Common myeloid progenitor, CD34-positive (primary cell): ENCODE data around the gene UGT3A1.
A peak's percentile ranks its signal among the peaks of the same experiment; 100 is the strongest.

Source experiments
- CTCF ChIA-PET: fragments of 350-600 bp; sonication (Branson Sonifier 250); formaldehyde crosslinking; loops from one replicate; lab custom pipeline; 2021; ENCODE audit warnings: antibody characterized with exemption; lab: Charles Lee
- POLR2A ChIA-PET: fragments of 350-600 bp; sonication (Branson Sonifier 250); formaldehyde crosslinking; loops from one replicate; lab custom pipeline; 2021; ENCODE audit warnings: antibody characterized with exemption; lab: Charles Lee
- DNase-seq, 3 donors: peaks; one replicate each; pipeline versions ENCODE4 v3.0.0 to v3.0.0-alpha.2; 2013
- H3K27ac ChIP-seq, 2 experiments: 1 replicate in 1 of 2; 2 replicates in 1 of 2; pipeline ENCODE4 v1.7.0; 2013; ENCODE audit warnings: inconsistent platforms in 2 of 2, low read length in 2 of 2, mild to moderate bottlenecking in 2 of 2, low read depth in 1 of 2, moderate library complexity in 1 of 2; ENCODE audit not compliant: severe bottlenecking in 2 of 2, insufficient read depth in 1 of 2, poor library complexity in 1 of 2
- H3K27me3 ChIP-seq, 5 experiments: replicated peaks in 2 of 5; 1 replicate in 3 of 5; 2 replicates in 2 of 5; pipeline versions ENCODE4 v1.6.1 to v1.7.0; 2013; ENCODE audit warnings: low read length in 4 of 5, mild to moderate bottlenecking in 2 of 5, moderate library complexity in 2 of 5, inconsistent platforms in 1 of 5; ENCODE audit not compliant: insufficient read depth in 5 of 5, control insufficient read depth in 4 of 5
- H3K36me3 ChIP-seq, 4 experiments: 1 replicate in 2 of 4; 2 replicates in 2 of 4; pipeline versions ENCODE4 v1.6.1 to v1.7.0; 2013; ENCODE audit warnings: low read length in 3 of 4, control low read depth in 1 of 4, mild to moderate bottlenecking in 1 of 4; ENCODE audit not compliant: control insufficient read depth in 4 of 4, insufficient read depth in 4 of 4
- H3K4me1 ChIP-seq, 4 experiments: 1 replicate in 3 of 4; 2 replicates in 1 of 4; pipeline versions ENCODE4 v1.6.1 to v1.7.1; 2013; ENCODE audit warnings: low read length in 3 of 4, mild to moderate bottlenecking in 3 of 4, control low read depth in 1 of 4, inconsistent platforms in 1 of 4, moderate library complexity in 1 of 4; ENCODE audit not compliant: control insufficient read depth in 4 of 4, insufficient read depth in 4 of 4; ENCODE audit errors: control extremely low read depth in 1 of 4
- H3K4me3 ChIP-seq, 7 experiments: 1 replicate in 4 of 7; 2 replicates in 3 of 7; pipeline versions ENCODE4 v1.5.1 to v1.7.0; 2013; ENCODE audit warnings: mild to moderate bottlenecking in 7 of 7, low read length in 6 of 7, moderate library complexity in 6 of 7, inconsistent platforms in 2 of 7, low read depth in 2 of 7, control low read depth in 1 of 7; ENCODE audit not compliant: insufficient read depth in 4 of 7, control insufficient read depth in 1 of 7; ENCODE audit errors: extremely low read depth in 1 of 7
- H3K9me3 ChIP-seq, 5 experiments: 1 replicate in 4 of 5; 2 replicates in 1 of 5; pipeline versions ENCODE4 v1.6.1 to v1.7.1; 2013; ENCODE audit warnings: low read length in 4 of 5, mild to moderate bottlenecking in 2 of 5, inconsistent platforms in 1 of 5, low read depth in 1 of 5, moderate library complexity in 1 of 5; ENCODE audit not compliant: control insufficient read depth in 4 of 5, insufficient read depth in 2 of 5; ENCODE audit errors: control extremely low read depth in 1 of 5
- WGBS: methylation state at CpG from one replicate; pipeline ENCODE4 v1.1.5; 2013; ENCODE audit not compliant: insufficient coverage; 5-methylcytosine and 5-hydroxymethylcytosine counted together

UGT3A1 gene

DNA sequence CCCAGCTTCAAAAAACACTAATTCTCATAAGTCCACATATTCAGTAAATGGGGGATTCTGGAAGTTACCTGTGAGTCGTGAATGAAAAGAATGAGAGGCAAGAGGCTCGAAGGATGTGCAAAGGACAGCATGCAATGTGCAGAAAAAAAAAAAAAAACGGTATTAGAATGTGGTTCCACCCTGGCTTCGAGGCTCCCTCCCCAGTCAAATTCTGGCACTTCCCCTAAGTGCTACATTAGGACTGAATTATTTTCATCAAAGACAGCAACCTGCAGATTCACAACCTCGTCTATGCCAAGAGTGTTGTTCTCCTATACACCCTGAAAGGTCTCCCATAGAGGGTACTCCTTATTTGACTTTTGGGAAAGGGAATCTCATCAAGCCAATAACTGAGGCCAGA lies 69.3 kb downstream of the UGT3A1 start:
- H3K4me3 ChIP-seq = no peak overlapping the region
- WGBS = 59% methylated on average over 2 of the region's 5 CpGs
- peaks cover 2 to 20% (median 18%) of the 10 kb centered on the region in 4 experiments for H3K4me1 ChIP-seq
- DNase-seq = peak in 1 of 3 donors; percentile 18
- POLR2A ChIA-PET = no interaction called here
- peaks cover 0 to 6% (median 0%) of the 10 kb centered on the region in 5 experiments for H3K27me3 ChIP-seq
- no peak overlapping the region for H3K27ac ChIP-seq
- H3K9me3 ChIP-seq = peaks cover 0 to 8% (median 2%) of the 10 kb centered on the region in 5 experiments
- no peaks in the 10 kb centered on the region for H3K36me3 ChIP-seq
- CTCF ChIA-PET = interaction anchor here (1.2 to 10.3 kb wide), 3 partner anchors 143 to 270 kb away, joined by 3 to 127 read pairs (median 4); no protein-coding TSS in a partner anchor

DNA sequence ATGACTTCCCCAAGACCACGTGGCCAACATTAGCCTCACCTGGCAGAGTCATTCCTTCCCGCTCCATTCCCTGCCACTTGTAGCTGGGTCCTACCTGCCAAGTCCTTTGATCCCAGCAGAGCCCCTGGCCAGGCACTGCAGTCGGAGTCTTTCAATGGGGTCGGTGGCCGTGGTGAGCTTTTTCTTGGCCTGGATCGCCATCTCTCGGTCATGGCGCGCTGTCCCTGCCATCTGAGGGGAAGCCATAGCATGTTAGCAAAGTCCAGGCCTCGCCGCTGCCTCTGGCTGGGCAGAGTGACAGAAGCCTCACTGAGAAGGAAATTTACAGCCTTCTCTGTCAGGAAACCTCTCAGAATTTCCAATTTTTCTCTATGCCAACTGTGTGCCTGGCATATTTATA lies 70.3 kb downstream of the UGT3A1 start:
- CTCF ChIA-PET = interaction anchor here (1.1 to 1.5 kb wide), 4 partner anchors 13 to 270 kb away, joined by 3 to 10 read pairs (median 4); no protein-coding TSS in a partner anchor
- 94% methylated on average over 9 of the region's 11 CpGs for whole genome bisulfite sequencing
- Histone ChIP-seq H3K36me3 (no peaks in the 10 kb centered on the region), H3K27me3 (peaks cover 0 to 4% (median 0%) of the 10 kb centered on the region in 5 experiments), H3K27ac (no peak overlapping the region), H3K9me3 (peaks cover 0 to 8% (median 2%) of the 10 kb centered on the region in 5 experiments), H3K4me3 (no peak overlapping the region), H3K4me1 (peaks cover 2 to 17% (median 15%) of the 10 kb centered on the region in 4 experiments)
- no peak for DNase-seq
- POLR2A ChIA-PET = no interaction called here

DNA sequence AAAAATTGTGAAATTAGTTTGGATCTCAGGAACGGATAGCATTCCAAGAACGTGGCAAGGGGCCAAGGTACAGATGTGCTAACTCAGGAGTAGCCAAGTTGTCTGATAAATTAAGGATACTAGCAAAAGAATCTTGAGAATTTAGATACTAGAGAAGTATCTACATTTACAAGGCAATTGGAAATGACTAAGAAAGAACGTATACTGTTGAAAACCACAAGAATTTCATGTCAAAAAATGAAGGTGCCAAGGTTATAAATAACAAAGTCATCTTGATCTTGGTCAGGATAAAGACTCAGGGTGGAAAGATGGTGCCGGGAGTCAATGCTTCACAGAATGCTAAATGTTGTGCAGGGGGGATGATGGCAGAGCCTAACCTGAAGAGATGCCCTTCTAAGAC lies 72.0 kb downstream of the UGT3A1 start:
- Histone ChIP-seq H3K4me1 (peaks cover 0 to 3% (median 2%) of the 10 kb centered on the region in 4 experiments), H3K4me3 (no peak overlapping the region), H3K36me3 (no peaks in the 10 kb centered on the region), H3K27me3 (no peaks in the 10 kb centered on the region), H3K27ac (no peak overlapping the region), H3K9me3 (peaks cover 0 to 8% (median 2%) of the 10 kb centered on the region in 5 experiments)
- POLR2A ChIA-PET = no interaction called here
- 49% methylated on average over 3 of the region's 4 CpGs for WGBS
- CTCF ChIA-PET = interaction anchor here (0.7 kb wide), 1 partner anchor 10 kb away, joined by 3 read pairs; no protein-coding TSS in a partner anchor
- DNase-seq = no peak

DNA sequence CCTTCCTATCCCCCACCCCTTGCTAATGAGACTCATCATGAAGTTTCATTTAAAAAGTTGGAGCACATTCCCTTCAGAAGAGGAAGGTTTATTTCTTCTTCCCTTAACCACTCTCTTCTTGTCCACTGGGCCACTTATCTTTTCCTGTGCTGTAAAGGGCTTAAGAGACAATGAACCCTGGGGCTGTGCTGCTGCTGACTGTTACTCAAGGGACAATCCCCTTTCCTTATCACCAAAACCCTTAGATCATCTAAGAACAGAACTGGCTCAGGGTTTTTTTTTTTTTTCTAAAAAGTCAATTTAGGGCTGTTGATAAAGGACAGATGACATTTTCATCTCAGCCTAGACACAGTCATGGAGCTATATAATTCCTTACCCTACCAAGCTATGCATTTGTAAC lies 82.4 kb downstream of the UGT3A1 start:
- ChIA-PET POLR2A (no interaction called here), CTCF (interaction anchor here (1.2 to 2.5 kb wide), 2 partner anchors 10 to 19 kb away, joined by 3 to 6 read pairs; no protein-coding TSS in a partner anchor)
- peak in 2 of 3 donors; percentile 36 to 57 for DNase-seq
- no peaks in the 10 kb centered on the region for H3K36me3 ChIP-seq
- H3K4me1 ChIP-seq = peaks cover 13 to 20% (median 16%) of the 10 kb centered on the region in 4 experiments
- H3K27ac ChIP-seq = peak overlapping the region; percentile 37 to 55
- H3K4me3 ChIP-seq = peak overlapping the region in 1 of 7 experiments; percentile 25
- H3K9me3 ChIP-seq = peaks cover 0 to 11% (median 3%) of the 10 kb centered on the region in 5 experiments
- H3K27me3 ChIP-seq = no peaks in the 10 kb centered on the region

DNA sequence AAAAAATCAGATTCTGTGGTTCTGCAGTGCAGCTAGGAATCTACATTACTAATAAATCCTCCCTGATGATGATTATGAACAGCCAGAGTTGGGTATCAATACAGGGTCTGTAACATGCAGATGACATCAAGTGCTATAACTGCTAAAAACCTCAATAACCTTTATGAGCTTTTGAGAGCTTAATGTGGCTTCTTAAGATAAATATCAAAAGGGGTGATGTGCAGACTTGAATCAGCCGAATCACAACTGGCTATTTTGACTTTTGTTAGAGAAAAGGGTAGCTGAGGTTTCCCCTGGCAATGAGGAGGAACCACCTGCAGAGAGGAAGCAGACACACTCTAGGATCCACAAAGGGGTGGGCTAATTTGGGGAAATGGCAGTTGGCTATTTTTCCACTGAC lies 83.0 kb downstream of the UGT3A1 start:
- peak; percentile 34 to 94 (median 92) for DNase-seq
- 14% methylated on average over 1 of the region's 1 CpG for WGBS

DNA sequence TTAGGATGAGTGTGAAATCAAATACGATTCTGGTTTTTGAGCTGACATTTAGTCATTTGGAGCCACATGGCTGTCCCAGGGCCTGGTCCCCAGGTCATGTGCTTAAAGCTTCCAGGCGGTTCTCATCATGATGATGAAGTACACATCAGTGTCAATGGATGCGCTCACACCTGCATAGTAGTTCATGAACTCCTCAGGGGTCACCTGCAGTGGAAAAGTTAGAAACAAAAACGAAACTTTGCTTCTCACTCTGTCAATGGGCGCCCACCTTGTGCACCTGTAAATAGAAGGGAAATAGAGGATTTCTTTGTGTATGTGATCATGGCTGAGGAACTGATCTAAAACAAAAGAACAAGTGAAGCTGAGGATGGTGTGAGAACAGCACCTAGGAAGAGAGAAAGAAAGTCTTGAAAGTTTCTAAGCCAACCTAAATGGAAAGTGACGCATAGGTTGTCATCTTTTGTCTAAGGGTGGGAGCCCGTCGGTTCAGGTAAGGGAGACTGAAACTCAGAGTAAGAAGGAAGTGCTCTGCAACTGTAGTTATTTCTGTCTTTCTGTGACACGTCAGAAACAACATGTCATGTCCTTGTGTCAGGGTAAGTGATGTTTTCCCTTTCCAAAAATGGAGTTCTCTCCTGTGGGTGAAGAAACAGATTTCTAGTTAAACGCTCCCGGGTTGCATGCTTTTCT lies 86.6 kb downstream of the UGT3A1 start:
- Histone ChIP-seq H3K4me1 (peaks cover 13 to 23% (median 16%) of the 10 kb centered on the region in 4 experiments), H3K4me3 (no peak overlapping the region), H3K27ac (no peak overlapping the region), H3K27me3 (no peaks in the 10 kb centered on the region), H3K36me3 (no peaks in the 10 kb centered on the region), H3K9me3 (peaks cover 0 to 9% (median 4%) of the 10 kb centered on the region in 5 experiments)
- ChIA-PET POLR2A (no interaction called here), CTCF (no interaction called here)
- 89% methylated on average over 9 of the region's 11 CpGs for WGBS
- no peak for DNase-seq

More for the DNA sequence above, 83.0 kb downstream of the UGT3A1 start:
- Histone ChIP-seq H3K36me3 (no peaks in the 10 kb centered on the region), H3K9me3 (peaks cover 0 to 11% (median 6%) of the 10 kb centered on the region in 5 experiments), H3K4me3 (peak overlapping the region in 1 of 7 experiments; percentile 25), H3K4me1 (peaks cover 13 to 20% (median 16%) of the 10 kb centered on the region in 4 experiments), H3K27ac (peak overlapping the region; percentile 37 to 55), H3K27me3 (no peaks in the 10 kb centered on the region)
- CTCF ChIA-PET = interaction anchor here (0.7 to 2.5 kb wide), 5 partner anchors 10 to 114 kb away, joined by 3 to 6 read pairs (median 4); no protein-coding TSS in a partner anchor
- POLR2A ChIA-PET = no interaction called here
